HG03045 (cell line): ENCODE data around the gene WDR70.
"Not testable (repeated sequence)": the region's sequence is repeated elsewhere in the genome, so short reads cannot be mapped to it uniquely, and the experiment has no call there.

Experiments used
- ATAC-seq: cut with Tn5 transposase; IDR thresholded peaks from one replicate; pipeline ENCODE4 v1.9.1; 2021; ENCODE audit warnings: mild to moderate bottlenecking, moderate library complexity; ENCODE audit not compliant: unreplicated experiment

The WDR70 gene

GRCh38 chr5:37568018-37568753 lies 189.1 kb downstream of the WDR70 start:
- no peak for ATAC-seq

GRCh38 chr5:37568893-37569292 lies 189.8 kb downstream of the WDR70 start:
- no peak for ATAC-seq

GRCh38 chr5:37569466-37569865 lies 190.3 kb downstream of the WDR70 start:
- ATAC-seq, result no peak

- ATAC-seq, result no peak
Observed at GRCh38 chr5:37570597-37570996, 191.5 kb downstream of the WDR70 start.

- no peak for ATAC-seq
Observed at GRCh38 chr5:37571985-37572384, 192.9 kb downstream of the WDR70 start.

- no peak for ATAC-seq
Observed at GRCh38 chr5:37575541-37576489, 196.7 kb downstream of the WDR70 start.

GRCh38 chr5:37576552-37576951 lies 197.4 kb downstream of the WDR70 start:
- ATAC-seq, result no peak

GRCh38 chr5:37578176-37578575 lies 199.1 kb downstream of the WDR70 start:
- ATAC-seq, result no peak

- ATAC-seq, result no peak
Observed at GRCh38 chr5:37580106-37580505, 201.0 kb downstream of the WDR70 start.

GRCh38 chr5:37582202-37582601 lies 203.1 kb downstream of the WDR70 start:
- ATAC-seq, result no peak

- ATAC-seq, result not testable (repeated sequence)
Observed at GRCh38 chr5:37593292-37593691, 214.2 kb downstream of the WDR70 start.

- ATAC-seq, result not testable (repeated sequence)
Observed at GRCh38 chr5:37594864-37595263, 215.7 kb downstream of the WDR70 start.

GRCh38 chr5:37598733-37599132 lies 219.6 kb downstream of the WDR70 start:
- no peak for ATAC-seq

- no peak for ATAC-seq
Observed at GRCh38 chr5:37601163-37601562, 222.0 kb downstream of the WDR70 start.

GRCh38 chr5:37603072-37603471 lies 224.0 kb downstream of the WDR70 start:
- no peak for ATAC-seq

- ATAC-seq, result no peak
Observed at GRCh38 chr5:37604290-37604689, 225.2 kb downstream of the WDR70 start.

GRCh38 chr5:37606148-37606547 lies 227.0 kb downstream of the WDR70 start:
- ATAC-seq, result no peak

- ATAC-seq, result no peak
Observed at GRCh38 chr5:37606632-37607248, 227.6 kb downstream of the WDR70 start.

GRCh38 chr5:37615184-37615583 lies 236.1 kb downstream of the WDR70 start:
- no peak for ATAC-seq

- ATAC-seq, result no peak
Observed at GRCh38 chr5:37619353-37619752, 240.2 kb downstream of the WDR70 start.

GRCh38 chr5:37622354-37622753 lies 243.2 kb downstream of the WDR70 start:
- ATAC-seq, result not testable (repeated sequence)
